ENCODE data around the gene PACS2.

PACS2 gene

DNA sequence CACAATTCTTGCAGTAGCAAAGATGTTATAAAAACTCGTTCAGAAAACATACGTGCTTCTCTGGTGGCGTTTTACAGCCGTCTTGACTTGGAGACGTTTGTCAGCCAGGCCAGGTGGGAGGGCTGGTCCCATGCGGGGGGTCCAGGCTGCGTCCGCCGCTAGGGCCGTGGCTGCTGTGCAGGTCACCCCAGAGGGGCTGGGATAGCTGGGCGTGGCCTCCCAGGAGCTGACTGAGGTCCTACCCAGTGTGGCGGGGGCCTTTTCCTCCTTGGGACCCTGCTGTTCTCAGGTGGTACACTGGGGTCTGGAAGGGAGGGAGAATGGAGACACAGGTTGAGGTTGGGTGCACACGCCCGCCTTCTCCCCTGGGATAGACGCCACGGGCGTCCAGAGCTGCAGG is 130.3 kb downstream of the PACS2 start:
- no peak for DNase-seq
- in situ Hi-C loops (cut with MboI; ENCODE audit: low pct_unique_long_range_greater_than_20kb, low sequenced_read_pairs) = no loop called here

DNA sequence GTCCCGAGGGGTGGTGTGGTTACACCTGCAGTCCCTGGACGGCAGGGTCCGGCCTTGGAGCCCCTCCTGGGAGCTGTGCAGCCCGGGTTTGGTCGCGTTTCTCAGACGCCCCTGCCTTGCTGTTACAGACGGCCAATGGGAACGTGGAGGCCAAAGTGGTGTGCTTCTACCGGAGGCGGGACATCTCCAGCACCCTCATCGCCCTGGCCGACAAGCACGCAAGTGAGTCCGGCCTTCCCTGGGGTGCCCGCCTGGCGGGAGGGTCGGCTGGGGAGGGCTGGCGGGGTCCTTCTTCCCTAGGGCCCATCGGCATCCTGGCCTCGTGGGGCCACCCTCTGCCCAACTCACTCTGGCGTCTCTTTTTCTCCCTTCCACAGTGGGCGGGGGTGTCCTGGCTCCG is 130.7 kb downstream of the PACS2 start:
- in situ Hi-C loops (cut with MboI; ENCODE audit: low pct_unique_long_range_greater_than_20kb, low sequenced_read_pairs) = no loop called here
- DNase-seq = no peak

DNA sequence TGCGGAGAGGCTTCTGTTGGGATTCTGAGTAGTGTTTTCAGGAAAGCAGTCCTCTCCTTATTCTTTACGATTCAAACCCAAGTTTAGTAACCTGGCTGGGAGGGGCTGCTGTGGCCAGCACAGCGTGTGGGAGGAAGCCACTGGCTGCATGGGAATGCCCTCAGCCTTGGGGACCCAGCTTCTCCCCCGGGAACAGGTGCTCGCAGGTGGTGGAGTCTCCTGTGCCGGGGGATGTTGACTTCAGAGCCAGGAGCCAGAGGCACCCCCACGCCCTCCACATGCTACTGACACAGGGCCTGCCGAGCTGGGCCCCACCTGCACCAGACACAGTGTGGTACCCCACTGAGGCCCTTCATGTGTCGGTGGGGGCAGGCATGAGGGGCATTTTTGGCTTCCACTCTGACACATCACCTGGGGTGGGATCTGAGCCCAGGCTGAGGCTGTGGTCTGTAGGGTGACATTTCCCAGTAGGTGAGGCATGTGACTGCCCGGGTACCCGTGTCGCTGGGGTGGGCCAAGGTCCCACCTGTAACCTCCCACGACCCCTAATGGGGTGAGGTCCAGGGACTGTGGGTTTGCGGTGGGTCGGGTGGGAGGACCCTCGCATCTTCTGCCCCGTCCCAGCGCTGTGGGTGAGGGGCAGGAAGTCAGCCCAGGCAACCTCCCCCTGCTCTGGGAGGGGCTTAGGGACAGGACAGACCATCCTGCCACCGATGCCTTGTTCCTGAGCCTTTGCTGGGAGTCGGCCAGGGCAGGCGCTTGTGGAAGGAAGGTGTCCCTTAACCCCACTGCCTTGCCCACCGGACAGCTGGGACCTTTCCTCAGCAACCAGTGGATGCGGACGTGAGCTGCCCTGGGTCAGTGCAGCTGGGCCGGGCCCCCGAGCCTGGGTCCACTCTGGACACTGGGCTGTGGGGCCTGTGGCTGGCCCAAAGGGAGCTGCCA is 131.6 kb downstream of the PACS2 start:
- in situ Hi-C loops (cut with MboI; ENCODE audit: low pct_unique_long_range_greater_than_20kb, low sequenced_read_pairs) = no loop called here
- DNase-seq = no peak

DNA sequence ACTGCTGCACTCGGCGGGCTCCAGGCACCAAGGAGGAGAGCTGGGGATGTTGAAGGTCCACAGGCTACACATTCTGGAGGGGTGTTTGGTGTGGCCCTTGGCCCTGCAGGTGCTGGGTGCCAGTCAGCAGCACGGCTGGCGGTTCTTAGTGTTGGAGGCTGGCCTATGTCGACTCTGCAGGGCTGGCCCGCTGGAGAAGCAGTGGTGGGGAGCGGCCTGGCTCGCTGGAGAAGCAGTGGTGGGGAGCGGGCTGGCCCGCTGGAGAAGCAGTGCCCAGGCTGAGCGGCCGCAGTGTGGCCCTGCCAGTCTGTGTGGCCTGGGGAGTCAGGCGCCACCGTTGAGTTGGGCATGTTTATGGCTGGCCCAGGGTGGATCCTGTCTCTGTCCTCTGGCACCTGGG is 132.4 kb downstream of the PACS2 start:
- in situ Hi-C loops (cut with MboI; ENCODE audit: low pct_unique_long_range_greater_than_20kb, low sequenced_read_pairs) = no loop called here

More for the DNA sequence above, 132.4 kb downstream of the PACS2 start:
- DNase-seq = no peak

Data from KBM-7 (cell line).